UCSD-AML1 (cell line): ENCODE measurements around the gene CLIP4.
"Not testable (repeated sequence)": the region's sequence is repeated elsewhere in the genome, so short reads cannot be mapped to it uniquely, and the experiment has no call there.

Experiments
- DNase-seq: peaks from one replicate; lab custom pipeline; 2025; ENCODE audit not compliant: unreplicated experiment; lab: John Stamatoyannopoulos, UW

CLIP4 gene, protein sequence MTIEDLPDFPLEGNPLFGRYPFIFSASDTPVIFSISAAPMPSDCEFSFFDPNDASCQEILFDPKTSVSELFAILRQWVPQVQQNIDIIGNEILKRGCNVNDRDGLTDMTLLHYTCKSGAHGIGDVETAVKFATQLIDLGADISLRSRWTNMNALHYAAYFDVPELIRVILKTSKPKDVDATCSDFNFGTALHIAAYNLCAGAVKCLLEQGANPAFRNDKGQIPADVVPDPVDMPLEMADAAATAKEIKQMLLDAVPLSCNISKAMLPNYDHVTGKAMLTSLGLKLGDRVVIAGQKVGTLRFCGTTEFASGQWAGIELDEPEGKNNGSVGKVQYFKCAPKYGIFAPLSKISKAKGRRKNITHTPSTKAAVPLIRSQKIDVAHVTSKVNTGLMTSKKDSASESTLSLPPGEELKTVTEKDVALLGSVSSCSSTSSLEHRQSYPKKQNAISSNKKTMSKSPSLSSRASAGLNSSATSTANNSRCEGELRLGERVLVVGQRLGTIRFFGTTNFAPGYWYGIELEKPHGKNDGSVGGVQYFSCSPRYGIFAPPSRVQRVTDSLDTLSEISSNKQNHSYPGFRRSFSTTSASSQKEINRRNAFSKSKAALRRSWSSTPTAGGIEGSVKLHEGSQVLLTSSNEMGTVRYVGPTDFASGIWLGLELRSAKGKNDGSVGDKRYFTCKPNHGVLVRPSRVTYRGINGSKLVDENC

DNA sequence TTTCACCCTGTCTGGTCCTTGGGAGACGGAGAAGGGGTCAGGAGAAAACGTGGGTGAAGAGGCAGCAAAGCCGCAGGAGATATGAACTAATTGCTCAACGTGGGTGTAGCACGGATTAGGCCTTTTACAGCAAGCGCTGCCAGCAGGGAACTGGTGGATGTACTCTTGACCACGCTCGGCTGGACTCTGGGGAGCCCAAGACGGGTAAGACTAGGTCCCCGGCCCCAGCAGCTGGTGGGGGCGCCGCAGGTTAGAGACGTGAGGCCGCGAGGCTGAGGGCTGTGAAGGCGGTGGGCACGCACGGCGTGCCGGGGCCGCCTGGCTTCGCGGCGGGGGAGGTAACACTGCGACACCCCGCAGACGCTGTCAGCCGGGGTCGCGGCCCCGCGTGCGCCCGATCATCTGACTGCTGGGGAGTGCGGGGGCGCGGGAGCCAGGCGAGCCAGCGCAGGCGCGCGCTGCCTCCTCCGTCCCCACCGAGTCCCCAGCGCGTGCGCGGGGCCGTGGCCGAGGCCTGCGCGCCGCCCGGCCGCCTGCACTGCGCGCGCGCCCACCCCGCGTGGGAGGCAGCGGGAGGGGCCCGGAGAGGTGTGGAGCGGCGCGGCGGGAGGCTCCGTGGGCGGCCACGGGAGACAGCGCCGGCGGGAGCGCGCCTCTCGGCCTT, at the start of gene CLIP4:
CLIP4 (plus strand) TSS at position 470 of the 664 bp plus-strand sequence. CDS start 5,974 bp downstream, outside the sequence.
- DNase-seq: no peak

DNA sequence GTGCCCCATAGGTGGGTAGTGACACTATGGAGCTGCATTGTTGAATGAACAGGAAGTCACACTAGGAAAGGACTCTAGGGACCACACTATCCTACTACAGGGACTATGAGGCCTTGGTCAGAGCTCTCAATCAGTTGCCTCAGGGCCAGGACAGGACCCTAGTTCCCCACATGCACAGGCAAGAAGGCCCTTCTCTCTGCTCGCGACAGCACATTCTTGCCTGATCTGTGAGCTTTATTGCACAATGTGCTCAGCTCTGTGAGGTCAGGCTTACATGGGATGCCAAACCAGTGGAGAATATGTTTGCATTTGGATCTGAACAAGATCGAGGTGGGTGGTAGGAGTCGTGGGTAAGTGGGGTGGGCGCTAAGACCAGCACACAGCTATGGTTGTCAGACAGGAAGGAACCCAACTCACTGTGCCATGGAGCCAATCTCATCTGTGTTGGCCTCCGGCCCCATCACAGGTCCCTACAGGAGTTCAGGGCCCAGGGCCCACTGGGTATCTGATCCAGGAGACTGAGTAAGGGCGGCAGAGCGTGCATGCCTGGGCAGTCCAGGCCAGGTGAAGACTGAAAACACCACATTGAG, 48.8 kb upstream of the CLIP4 start:
- DNase-seq: no peak

DNA sequence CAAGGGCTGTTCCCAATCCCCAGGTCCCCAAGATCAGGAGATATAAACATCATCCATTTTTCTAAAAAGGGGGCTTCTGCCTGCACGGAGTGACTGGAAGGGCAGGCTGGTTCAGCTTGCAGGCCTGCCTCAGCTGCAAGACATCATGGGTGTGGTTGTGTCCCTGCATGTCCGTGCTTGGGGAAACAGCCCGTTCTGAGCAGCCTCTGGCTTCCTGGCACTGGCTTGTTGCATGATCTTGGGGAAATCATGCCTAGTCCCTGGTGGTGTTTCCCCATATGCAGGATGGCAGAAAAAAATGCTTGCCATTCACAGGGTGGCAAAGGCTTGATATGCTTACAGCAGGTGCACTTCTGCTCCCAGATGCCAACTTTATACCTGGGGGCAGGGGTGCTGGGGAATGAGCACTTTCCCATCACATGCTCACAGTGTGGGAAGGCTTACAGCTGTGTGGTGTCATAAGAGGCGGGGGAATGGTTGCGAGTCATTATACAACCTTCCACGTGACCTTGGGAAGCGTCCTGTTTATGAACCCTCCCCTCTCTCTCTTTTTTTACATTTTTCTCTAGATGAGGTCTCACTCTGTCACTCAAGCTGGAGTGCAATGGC, 48.1 kb upstream of the CLIP4 start:
- DNase-seq: no peak

DNA sequence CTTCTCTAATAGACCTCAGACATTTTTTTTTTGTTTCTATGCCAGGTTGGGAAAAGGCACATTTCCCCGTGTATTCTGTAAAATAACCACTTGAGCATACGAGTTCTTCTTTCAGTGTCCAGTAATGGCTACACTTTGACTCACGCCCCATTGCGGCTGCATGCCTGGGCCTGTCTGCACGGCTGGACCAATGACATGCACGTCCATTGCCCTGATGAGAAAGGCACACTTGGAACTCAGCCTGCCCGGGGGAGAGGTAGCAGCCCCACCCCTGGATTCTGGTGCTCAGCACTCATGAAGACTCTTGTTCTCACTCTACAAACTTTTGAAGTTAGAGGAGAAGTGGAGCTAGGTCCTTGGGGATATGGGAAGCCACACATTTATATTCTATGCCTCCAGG, 46.7 kb upstream of the CLIP4 start:
- DNase-seq: no peak

DNA sequence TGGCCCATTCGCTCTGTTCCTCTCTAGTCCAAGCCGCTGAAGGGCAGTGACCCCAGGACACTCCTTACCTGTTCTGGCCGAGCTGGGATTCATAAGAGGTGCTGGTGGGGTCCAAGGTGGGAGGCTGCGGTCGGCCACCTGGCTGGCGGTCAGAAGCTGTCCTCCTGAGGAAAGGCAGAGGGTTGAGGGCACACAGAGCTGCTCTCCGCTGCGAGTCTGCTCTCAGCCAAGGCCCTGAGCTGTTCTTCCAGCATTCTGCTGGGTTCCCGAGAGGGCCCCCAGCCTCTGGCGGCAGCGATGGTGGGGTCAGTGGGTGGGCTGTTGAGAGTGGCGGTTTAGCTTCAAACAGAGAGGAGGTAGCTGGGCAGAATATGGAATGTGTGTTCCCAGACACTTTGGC, 44.7 kb upstream of the CLIP4 start:
- DNase-seq: no peak

DNA sequence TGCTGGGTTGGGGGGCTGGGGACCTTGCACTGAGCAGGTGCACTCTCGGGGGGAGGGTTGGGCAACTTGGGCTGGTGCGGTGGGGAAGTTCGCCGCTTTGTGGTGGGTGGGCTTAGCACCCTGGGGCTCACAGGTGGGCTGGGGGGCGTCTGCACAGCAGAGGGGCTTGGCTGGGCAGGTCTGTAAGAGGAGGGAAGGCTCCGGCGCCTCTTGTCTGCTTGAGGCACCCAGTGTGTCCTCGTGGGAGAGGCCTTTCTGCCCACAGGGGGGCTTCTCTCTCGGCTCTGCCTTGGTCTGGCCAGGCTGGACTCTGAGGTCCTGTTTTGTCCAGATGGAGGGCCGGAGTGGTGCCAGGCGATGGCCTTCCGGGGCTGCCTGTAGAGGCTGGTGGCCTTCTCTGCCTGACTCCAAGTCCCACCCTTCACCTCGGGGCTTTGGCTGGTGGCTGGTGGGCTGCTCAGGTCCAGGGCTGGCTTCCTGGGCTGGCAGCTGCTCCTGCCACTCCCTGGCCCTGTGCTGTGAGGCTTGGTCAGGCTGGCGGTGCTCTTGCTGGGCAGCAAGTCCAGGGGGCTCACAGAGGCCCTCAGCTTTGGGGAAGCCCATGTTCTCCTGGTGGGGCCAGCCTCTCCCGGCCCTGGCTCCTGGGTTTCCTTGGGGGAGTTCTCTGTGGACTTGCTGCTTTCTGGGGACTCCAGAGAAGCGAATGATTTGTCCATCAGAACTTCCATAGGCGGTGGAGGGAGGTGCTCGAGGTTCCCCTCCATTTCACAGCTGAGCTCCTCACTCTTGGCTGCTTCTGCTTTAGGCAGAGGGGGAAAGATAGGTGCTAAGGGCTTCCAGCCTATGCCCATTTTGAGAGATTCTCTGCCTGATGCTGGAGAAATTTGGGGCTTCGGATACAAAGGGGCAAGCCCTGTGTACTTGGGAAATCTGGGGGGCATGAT, 43.9 kb upstream of the CLIP4 start:
- no peak for DNase-seq

DNA sequence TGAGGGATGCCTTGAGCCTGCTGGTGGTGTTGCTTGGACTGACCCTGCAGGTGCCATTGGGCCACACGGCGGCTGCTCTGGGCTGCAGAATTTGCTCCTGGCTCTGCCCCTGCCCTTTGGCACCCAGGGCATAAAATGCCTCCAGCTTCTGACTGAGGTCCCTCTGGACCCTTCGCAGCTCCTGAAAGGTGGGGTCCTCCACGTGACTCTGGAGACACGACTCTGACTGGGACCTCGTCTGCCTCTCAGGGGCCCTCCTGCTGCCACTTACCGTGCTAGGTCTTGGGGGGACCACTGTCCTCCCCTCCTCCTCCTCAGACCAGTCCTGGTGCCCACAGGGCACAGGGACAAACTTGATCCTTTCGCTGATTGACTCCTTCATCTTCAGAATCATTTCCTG, 43.0 kb upstream of the CLIP4 start:
- no peak for DNase-seq

DNA sequence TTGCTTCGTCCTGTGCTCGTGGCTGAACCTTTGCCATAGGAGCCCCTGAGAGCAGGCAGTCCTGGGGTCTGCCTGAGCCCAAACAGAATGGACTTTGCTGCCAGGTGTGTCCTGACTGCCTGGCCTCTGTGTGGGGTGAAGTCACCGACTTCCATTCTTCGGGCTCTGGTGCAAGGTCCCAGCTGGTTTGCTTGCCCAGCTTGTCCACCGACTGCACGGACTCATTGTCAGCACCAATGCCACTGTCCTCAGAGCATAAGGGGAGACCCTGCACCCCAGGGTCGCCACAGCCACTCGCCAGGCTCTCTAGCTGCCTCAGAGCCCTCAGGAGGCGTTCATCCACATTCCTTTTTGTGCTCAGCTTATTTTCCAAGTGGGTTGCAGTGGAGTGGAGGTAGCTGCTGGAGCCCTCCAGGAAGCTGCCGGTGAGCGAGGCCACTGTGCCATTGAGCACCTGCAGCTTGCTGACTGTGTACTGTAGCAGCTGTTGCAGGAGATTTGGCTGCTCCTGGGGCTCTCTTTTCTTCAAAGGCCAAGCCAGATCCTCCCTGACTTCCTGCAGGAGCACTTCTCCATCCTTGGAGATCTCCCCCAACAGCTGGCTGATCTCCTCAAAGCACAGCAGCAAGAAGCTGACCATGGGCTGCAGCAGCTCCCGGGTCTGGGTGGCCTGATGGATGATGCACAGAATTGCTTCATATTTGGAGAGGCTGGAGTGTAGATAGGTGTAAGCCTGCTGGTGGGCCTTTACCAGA, 42.1 kb upstream of the CLIP4 start:
- no peak for DNase-seq

DNA sequence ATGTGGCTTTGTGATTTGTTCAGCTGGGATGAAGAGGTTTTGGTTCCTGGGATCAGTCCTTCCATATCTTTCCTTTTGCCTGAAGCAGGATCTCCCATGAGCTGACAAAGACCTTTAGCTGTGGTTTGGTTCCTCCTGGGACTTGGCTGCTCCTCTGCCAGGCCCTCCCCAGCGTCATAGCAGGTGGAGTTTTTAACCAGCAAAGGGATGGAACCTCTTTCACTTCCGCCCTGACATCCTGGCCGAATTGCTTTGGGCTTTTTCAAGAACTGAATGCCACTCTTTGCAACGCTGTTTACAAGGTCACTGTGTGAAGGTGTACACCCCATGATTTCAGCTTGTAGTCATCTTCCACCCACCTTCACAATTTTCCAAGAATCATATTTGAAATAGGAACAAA, 41.3 kb upstream of the CLIP4 start:
- no peak for DNase-seq

DNA sequence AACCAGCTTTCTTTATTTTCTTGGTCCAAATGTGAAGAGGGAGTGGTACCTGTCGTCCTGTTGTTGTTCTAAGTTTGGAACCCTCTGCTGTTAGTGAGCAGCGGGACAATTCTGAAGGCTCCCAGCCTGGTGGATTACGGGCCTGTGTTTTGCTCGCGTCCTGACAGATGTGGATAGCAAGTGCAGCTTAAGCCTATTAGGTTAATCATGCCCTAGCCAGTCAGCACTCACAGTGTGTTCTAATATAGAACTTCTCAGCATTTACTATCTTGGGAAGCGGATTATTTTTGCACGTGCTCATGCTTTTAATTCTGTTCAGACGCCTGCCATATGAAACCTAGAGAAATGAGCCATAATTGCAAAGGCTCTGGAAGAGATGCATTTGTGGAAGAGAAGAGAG, 40.8 kb upstream of the CLIP4 start, which contains the start of gene PCARE:
PCARE (minus strand) TSS at position 113 of the 400 bp plus-strand sequence. CDS start 262 bp downstream, outside the sequence.
- DNase-seq: no peak

DNA sequence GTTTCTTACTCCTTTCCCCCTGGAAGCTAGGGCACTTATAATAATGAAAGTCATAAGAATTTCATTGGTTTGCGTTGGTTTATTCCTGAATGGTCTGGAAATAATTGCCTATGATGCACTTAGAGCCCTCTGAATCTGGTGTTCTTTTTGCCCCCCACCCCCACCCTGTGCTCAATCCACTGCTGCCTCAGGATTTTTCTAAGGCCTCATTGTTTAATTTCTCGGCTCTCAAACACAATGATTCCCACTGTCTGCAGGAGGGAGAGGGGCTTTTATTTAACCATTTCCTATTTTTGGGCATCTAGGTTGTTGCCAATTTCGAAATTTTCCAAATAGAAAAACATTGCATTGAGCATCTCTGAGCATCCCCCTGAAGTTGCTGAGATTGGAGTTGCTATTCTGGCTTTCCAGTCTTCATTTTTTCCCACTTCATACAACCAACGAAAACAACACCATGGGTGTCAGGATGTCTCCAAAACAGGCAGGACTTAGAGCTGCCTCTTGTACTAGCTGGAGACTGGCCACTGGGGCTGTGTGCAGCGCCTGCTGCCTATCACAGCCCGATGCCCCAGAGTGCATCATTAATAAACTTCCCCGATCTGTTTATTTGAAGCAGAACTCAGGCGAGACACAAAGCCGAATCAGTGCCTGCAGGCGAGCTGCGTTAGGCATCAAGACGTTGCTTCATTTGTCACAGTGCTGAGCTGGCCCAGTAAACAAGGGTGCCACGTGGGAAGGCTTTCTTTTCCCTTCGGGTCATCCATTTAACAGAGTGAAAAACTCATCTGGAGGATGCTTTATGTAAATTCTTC, 39.1 kb upstream of the CLIP4 start:
- no peak for DNase-seq

DNA sequence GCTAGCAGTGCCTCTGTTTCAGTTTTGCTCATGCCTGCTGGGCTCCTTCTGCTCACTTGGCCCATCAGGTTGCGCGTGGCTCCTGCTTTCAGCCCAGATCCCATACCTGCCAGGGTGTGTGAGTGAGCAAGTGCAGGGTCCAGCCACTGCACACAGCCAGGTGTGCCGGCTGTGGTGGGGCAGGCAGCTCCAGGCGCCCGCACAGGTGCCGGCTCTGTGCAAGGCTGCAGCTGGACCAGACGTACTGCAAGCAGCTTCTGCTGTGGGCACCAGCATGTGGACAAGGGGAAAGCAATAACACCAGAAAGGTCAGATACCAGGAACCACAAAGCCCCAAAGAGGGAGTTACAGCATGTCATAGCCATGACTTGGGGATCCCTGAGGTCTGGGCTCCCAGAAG, 35.3 kb upstream of the CLIP4 start:
- DNase-seq: no peak

DNA sequence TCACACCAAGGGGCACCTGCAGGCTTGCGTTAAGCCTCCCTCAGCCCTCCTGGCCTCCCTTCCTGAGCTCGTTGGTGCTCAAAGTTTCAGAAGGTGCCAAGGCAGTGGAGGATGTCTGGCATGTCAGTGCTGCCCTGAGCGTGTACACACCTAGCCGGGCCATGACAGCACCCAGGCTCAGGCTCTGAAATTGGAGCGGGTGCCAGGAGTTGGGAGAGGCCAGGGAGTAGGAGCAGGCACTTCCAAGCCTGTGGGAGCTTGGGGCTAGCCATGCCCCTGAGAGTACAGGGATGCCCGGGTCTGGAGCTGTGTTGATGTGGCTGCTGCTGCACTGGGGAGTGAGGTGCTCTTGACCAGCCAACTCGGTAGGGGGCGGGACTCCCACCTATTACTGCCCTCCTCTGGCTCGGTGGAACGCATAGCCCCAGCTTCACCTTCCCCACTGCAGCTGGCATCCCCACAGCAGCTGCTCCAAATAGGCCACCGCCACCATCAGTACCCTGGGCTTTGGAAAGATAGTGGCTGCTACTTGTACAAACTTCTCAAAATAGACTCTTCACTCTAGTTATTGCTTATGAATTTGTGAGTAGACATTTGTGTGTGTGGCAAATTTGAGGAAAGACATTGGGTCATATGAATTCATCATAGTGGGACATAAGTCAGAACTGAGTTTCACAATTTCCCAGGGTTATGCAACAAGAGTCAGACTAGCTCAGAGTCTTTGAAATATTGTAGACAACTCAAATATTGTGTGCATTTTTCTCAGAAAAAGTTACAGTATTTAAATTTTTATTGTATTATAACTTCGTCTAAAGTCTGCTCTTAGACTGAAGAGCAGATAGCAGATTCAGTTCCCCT, 34.1 kb upstream of the CLIP4 start:
- no peak for DNase-seq

DNA sequence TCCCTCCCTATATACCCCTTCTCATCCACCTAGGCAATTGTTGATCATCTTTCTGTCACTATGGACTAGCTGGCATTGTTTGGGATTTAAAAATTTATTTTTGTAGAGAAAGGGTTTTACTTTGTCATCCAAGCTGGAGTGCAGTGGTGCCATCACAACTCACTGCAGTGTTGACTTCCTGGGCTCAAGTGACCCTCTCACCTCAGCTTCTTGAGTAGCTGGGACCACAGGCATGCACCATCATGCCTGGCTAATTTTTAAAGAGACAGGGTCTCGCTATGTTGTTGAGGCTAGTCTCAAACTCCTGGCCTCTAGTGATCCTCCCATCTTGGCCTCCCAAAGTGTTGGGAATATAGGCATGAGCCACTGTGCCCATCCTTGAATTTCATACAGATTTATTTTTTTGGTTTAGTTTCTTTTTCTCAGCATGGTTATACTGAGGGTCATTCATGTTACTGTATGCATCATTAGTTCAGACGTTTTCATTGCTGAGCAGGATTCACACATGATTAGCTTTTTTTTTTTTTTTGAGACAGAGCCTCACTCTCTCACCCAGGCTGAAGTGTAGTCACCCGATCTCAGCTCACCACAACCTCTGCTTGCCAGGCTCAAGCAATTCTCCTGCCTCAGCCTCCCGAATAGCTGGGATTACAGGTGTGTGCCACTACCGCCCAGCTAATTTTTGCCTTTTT, 32.3 kb upstream of the CLIP4 start:
- DNase-seq: no peak

DNA sequence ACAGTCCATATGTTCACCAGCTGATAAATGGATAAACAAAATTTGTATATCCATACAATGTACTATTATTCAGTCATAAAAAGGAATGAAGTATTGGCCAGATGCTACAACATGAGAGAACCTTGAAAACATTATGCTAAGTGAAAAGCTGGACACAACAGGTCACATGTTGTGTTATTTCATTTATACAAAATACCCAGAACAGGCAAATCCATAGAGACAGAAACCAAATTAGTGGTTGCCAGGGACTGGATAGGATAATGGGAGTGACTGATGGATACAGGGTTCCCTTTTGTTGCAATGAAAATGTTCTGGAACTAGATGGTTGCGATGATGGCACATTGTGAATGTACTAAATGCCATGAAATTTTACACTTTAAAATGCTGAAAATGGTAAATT, 30.7 kb upstream of the CLIP4 start:
- no peak for DNase-seq

DNA sequence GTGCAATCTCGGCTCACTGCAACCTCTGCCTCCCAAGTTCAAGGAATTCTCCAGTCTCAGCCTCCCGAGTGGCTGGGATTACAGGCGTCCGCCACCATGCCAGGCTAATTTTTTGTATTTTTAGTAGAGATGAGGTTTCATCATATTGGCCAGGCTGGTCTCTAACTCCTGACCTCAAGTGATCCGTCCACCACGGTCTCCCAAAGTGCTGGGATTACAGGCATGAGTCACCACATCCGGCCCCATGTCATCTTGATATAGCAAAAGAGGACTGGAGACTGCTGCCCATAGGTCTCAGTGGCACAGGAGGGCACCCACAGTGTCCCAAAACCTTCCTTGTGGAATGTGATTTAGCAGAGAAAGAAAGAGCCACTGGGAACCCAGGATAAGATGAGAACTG, 24.9 kb upstream of the CLIP4 start:
- DNase-seq: not testable (repeated sequence)

DNA sequence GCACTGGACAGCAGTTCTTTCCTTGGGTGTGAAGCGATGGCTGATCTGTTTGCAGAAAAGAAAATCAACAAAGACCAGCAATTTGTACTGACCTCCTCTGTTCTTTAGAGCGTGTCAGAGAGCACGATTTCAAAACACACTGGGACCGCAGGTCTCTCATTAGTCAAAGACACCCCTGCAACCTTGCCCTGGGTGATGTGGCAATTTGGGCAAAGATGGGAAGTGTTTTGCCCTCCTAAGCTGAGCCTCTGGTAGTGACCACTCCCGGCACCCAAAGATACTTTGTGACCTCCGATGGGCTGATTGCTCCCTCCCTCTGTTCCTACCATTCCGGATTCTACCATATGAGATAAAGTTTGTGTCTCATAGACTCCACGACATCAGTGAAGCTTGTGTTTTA, 18.2 kb upstream of the CLIP4 start:
- no peak for DNase-seq
